ENCODE results near the gene SLC22A7. TPM values are rescaled to one million over a fixed set of nuclear protein-coding genes. Genes with fewer than 3 reads are reported as not detected.

SLC22A7 gene
- polyA plus RNA-seq, 1 donor (not counting 4 experiments of a cell fraction or from before 2014, with no cell fraction given) = not detected

GRCh38 chr6:43328528-43328927 lies 30.5 kb downstream of the SLC22A7 start:
- H3K79me2 ChIP-seq (ENCODE audit: control insufficient read depth, insufficient read depth, low read length) = no peaks in the 10 kb centered on the region
- DNase-seq (ENCODE audit: low read depth, low spot score) (no peak), FAIRE-seq (no peak)
- H3K9me3 ChIP-seq (ENCODE audit: control insufficient read depth, low read depth, low read length) = no peaks in the 10 kb centered on the region
- no peaks in the 10 kb centered on the region for H3K4me1 ChIP-seq (ENCODE audit: control insufficient read depth, extremely low read depth, insufficient read depth, low read length)
- H3K9me1 ChIP-seq (ENCODE audit: control insufficient read depth, extremely low read depth, insufficient read depth, low read length) = no peaks in the 10 kb centered on the region
- dilution Hi-C loops (cut with MboI; ENCODE audit: extremely low pct_ligation_motif_present, low sequenced_read_pairs) = no loop called here
- H3K9ac ChIP-seq (ENCODE audit: control insufficient read depth, extremely low read depth, insufficient read depth, low read length) = no peak overlapping the region
- no peaks in the 10 kb centered on the region for H4K20me1 ChIP-seq (ENCODE audit: control insufficient read depth, extremely low read depth, insufficient read depth, low read length)
- H3K27me3 ChIP-seq (ENCODE audit: control insufficient read depth, extremely low read depth, insufficient read depth, low read length) = no peaks in the 10 kb centered on the region
- H3K4me3 ChIP-seq (ENCODE audit: control insufficient read depth in 2 of 3, extremely low read depth in 1 of 3, insufficient read depth in 2 of 3, low read depth in 1 of 3, low read length in 3 of 3) = no peak overlapping the region
- H3K4me2 ChIP-seq (ENCODE audit: control insufficient read depth, extremely low read depth, insufficient read depth, low read depth, low read length) = no peak overlapping the region
- TF ChIP-seq, protein P1, sequence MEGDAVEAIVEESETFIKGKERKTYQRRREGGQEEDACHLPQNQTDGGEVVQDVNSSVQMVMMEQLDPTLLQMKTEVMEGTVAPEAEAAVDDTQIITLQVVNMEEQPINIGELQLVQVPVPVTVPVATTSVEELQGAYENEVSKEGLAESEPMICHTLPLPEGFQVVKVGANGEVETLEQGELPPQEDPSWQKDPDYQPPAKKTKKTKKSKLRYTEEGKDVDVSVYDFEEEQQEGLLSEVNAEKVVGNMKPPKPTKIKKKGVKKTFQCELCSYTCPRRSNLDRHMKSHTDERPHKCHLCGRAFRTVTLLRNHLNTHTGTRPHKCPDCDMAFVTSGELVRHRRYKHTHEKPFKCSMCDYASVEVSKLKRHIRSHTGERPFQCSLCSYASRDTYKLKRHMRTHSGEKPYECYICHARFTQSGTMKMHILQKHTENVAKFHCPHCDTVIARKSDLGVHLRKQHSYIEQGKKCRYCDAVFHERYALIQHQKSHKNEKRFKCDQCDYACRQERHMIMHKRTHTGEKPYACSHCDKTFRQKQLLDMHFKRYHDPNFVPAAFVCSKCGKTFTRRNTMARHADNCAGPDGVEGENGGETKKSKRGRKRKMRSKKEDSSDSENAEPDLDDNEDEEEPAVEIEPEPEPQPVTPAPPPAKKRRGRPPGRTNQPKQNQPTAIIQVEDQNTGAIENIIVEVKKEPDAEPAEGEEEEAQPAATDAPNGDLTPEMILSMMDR (optimal IDR thresholded peaks at IDR 0.05 in 1 of 3, IDR thresholded peaks at IDR 0.05 in 1 of 3, conservative IDR thresholded peaks at IDR 0.05 in 1 of 3; ENCODE audit: extremely low read depth in 1 of 3, insufficient read depth in 2 of 3, low read length in 3 of 3) = no peak
- no peak for TF ChIP-seq EZH2 (IDR thresholded peaks at IDR 0.05; ENCODE audit: low read length)
- no peak overlapping the region for H2AFZ ChIP-seq (ENCODE audit: control insufficient read depth, low read length)
- no peak overlapping the region for H3K27ac ChIP-seq (ENCODE audit: control insufficient read depth, insufficient read depth, low read length)
- no peaks in the 10 kb centered on the region for H3K36me3 ChIP-seq (ENCODE audit: control insufficient read depth in 2 of 2, extremely low read depth in 1 of 2, insufficient read depth in 2 of 2, low read length in 2 of 2)

DNA sequence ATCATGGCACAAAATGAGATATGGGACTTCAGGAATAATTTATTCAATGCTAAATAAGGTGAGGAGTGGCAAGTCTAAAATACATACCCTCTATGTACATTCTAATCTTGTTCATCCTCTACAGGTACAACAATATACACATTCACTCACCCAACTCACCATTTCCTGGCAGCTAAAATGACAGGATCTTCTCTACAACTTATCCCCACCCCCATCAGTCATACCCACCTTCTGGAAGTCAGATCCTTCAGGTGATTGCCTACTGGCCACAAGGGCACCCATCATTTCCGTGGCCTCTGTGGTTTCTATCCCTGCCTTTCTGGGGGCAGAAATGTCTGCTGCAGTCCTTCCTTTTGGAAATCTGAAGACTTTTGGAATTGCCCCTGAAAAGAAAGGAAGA lies 33.4 kb downstream of the SLC22A7 start:
- H3K9me3 ChIP-seq (ENCODE audit: control insufficient read depth, low read depth, low read length) = no peaks in the 10 kb centered on the region
- H3K79me2 ChIP-seq (ENCODE audit: control insufficient read depth, insufficient read depth, low read length) = no peaks in the 10 kb centered on the region
- FAIRE-seq (no peak), DNase-seq (ENCODE audit: low read depth, low spot score) (no peak)
- H3K36me3 ChIP-seq (ENCODE audit: control insufficient read depth in 2 of 2, extremely low read depth in 1 of 2, insufficient read depth in 2 of 2, low read length in 2 of 2) = no peaks in the 10 kb centered on the region
- no peak overlapping the region for H3K27ac ChIP-seq (ENCODE audit: control insufficient read depth, insufficient read depth, low read length)
- H3K9me1 ChIP-seq (ENCODE audit: control insufficient read depth, extremely low read depth, insufficient read depth, low read length) = no peaks in the 10 kb centered on the region
- no peaks in the 10 kb centered on the region for H3K4me1 ChIP-seq (ENCODE audit: control insufficient read depth, extremely low read depth, insufficient read depth, low read length)
- H4K20me1 ChIP-seq (ENCODE audit: control insufficient read depth, extremely low read depth, insufficient read depth, low read length) = no peaks in the 10 kb centered on the region
- H3K9ac ChIP-seq (ENCODE audit: control insufficient read depth, extremely low read depth, insufficient read depth, low read length) = no peak overlapping the region
- no peak overlapping the region for H2AFZ ChIP-seq (ENCODE audit: control insufficient read depth, low read length)
- dilution Hi-C loops (cut with MboI; ENCODE audit: extremely low pct_ligation_motif_present, low sequenced_read_pairs) = no loop called here
- H3K4me3 ChIP-seq (ENCODE audit: control insufficient read depth in 2 of 3, extremely low read depth in 1 of 3, insufficient read depth in 2 of 3, low read depth in 1 of 3, low read length in 3 of 3) = no peak overlapping the region
- TF ChIP-seq, protein P1 (optimal IDR thresholded peaks at IDR 0.05 in 1 of 3, IDR thresholded peaks at IDR 0.05 in 1 of 3, conservative IDR thresholded peaks at IDR 0.05 in 1 of 3; ENCODE audit: extremely low read depth in 1 of 3, insufficient read depth in 2 of 3, low read length in 3 of 3) = no peak
- no peak for TF ChIP-seq EZH2 (IDR thresholded peaks at IDR 0.05; ENCODE audit: low read length)
- H3K27me3 ChIP-seq (ENCODE audit: control insufficient read depth, extremely low read depth, insufficient read depth, low read length) = no peaks in the 10 kb centered on the region
- no peak overlapping the region for H3K4me2 ChIP-seq (ENCODE audit: control insufficient read depth, extremely low read depth, insufficient read depth, low read depth, low read length)
